Heart right ventricle (tissue), 16 donors: ENCODE data around the gene ZIC3. TPM values are rescaled to one million over a fixed set of nuclear protein-coding genes. Genes with fewer than 3 reads are reported as not detected.
A peak's percentile ranks its signal among the peaks of the same experiment; 100 is the strongest.

ENCODE experiments used
- ATAC-seq, 8 donors: fragments of 200-7000 bp; cut with Tn5 transposase; one replicate each; pipeline ENCODE4 v1.9.1; 2020; ENCODE audit warnings: mild to moderate bottlenecking in 8 of 8, moderate library complexity in 8 of 8, moderate number of reproducible peaks in 1 of 8
- DNase-seq, 2 donors: peaks; one replicate each; pipeline ENCODE4 v3.0.0-alpha.2; 2020
- H3K27ac ChIP-seq, 10 donors: fragments of 200-600 bp; sonication (generic) in 2 of 10; one replicate each; pipeline versions ENCODE4 v1.5.0 to v1.8.0; 2020 to 2022; ENCODE audit warnings: mild to moderate bottlenecking in 3 of 10
- H3K27me3 ChIP-seq, 7 donors: fragments of 200-600 bp; one replicate each; pipeline ENCODE4 v1.8.0; 2021 to 2022; ENCODE audit warnings: mild to moderate bottlenecking in 2 of 7
- H3K36me3 ChIP-seq, 9 donors: fragments of 200-600 bp; sonication (generic) in 1 of 9; one replicate each; pipeline versions ENCODE4 v1.5.0 to v1.8.0; 2020 to 2022; ENCODE audit warnings: mild to moderate bottlenecking in 2 of 9
- H3K4me1 ChIP-seq, 9 donors: fragments of 200-600 bp; sonication (generic) in 1 of 9; one replicate each; pipeline versions ENCODE4 v1.5.0 to v1.8.0; 2020 to 2022; ENCODE audit warnings: mild to moderate bottlenecking in 4 of 9
- H3K4me3 ChIP-seq, 10 donors: fragments of 200-600 bp; sonication (generic) in 2 of 10; one replicate each; pipeline versions ENCODE4 v1.5.0 to v1.8.0; 2020 to 2022; ENCODE audit warnings: mild to moderate bottlenecking in 7 of 10, moderate library complexity in 2 of 10
- H3K9me3 ChIP-seq, 11 donors: fragments of 200-600 bp in 10 of 11; sonication (generic) in 2 of 11; one replicate each; pipeline versions ENCODE4 v1.5.0 to v1.8.0; 2013 to 2022; ENCODE audit warnings: mild to moderate bottlenecking in 2 of 11, control low read depth in 1 of 11, moderate library complexity in 1 of 11
- WGBS, 2 donors: extraction: QIAGEN DNeasy Blood & Tissue Kit; methylation state at CpG; one replicate each; pipeline ENCODE4 v1.1.7; 2013; ENCODE audit warnings: inconsistent platforms in 1 of 2; 5-methylcytosine and 5-hydroxymethylcytosine counted together
- intact Hi-C, 10 donors: fragments of 100-400 bp; cut with DNase I; formaldehyde crosslinking; loops; one replicate each; pipeline versions ENCODE4 v1.11.1 to v1.14.2; 2022
- polyA plus RNA-seq, 2 donors: library from polyadenylated mRNA; stranded (reverse); fragments of 200-250 nt; gene quantifications; one replicate each; pipeline ENCODE4 v1.2.3, GENCODE V29; 2013
- total RNA-seq, 10 donors: library from RNA; stranded (reverse); fragmentation: NEBNext Ultra II Directional in 3 of 10; extraction: Animal tissue kit (Norgen Biotek cat#: 25700) in 3 of 10; gene quantifications; one replicate each; pipeline versions ENCODE4 v1.2.1 to v1.2.4, GENCODE V29; 2021 to 2023
- TF ChIP-seq, protein P1 (sequence below), 9 donors: fragments of 200-600 bp; sonication (generic) in 2 of 9; IDR thresholded peaks; one replicate each; pipeline versions ENCODE4 v1.5.0 to v1.8.0; 2021 to 2022; ENCODE audit warnings: antibody characterized with exemption in 9 of 9, mild to moderate bottlenecking in 5 of 9, moderate library complexity in 1 of 9
- donor health status: Arrhythmogenic right ventricular cardiomyopathy.
- donor health status: ischemic (EF 13 %, LVEDD 7.1; RV severe dilation, severe dysfunction).
- donor health status: healthy with polysubstance abuse.
- donor health status: DM: no; HTN: yes; CAD: no.
- donor health status: DM: no; HTN: no; CAD: no.
- donor health status: ischemic (EF 25% LVEDD 6.9; RV normal size, moderate dysfunction).
- donor health status: ischemic (EF 25% LVEDD 5.7; RV mildly dilated, moderate dysfunction).
- donor health status: healthy.
- donor health status: DM: yes; HTN: yes; CAD: no.
- donor health status: Ischemic cardiomyopathy.
- donor health status: ischemic (EF 35%, LVEDD 5.7; RV mildly dilated, moderate dysfunction).
- donor health status: nonischemic (EF 11% LVEDD 7.7; RV severe dilation, severe dysfunction).
- donor health status: DM: yes; HTN: yes; CAD: no.
- donor health status: PGD.
- donor health status: ischemic (EF 29% LVEDD 5.4; RV normal size, mild dysfunction).
- donor health status: nonischemic (EF 23%, LVEDD 6.1; RV moderate dilation, normal function).

The ZIC3 gene
- total and polyA plus RNA-seq, 12 donors: not detected

DNA sequence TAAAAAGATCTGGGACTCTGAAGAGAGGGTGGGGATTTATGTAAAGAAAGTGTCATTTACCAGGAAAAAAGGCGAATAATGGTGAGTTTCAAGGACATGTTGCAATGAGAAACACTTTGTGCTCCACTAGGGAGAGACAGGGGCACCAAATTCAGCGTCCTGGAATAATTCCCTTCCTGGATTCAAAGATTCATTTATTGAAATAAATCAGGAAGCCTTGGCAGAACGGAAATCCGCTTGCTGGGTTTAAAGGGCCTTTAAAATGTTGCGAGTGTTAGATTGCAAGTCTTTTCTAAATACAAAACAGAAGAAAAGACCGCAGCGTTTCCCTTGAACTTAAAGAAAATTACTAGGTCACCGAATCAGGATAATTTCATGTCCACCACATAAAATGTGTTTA is 3.8 kb upstream of the ZIC3 start:
- peaks cover 0 to 13% (median 0%) of the 10 kb centered on the region in 9 donors for H3K4me1 ChIP-seq
- H3K4me3 ChIP-seq: no peak overlapping the region
- TF ChIP-seq, protein P1, sequence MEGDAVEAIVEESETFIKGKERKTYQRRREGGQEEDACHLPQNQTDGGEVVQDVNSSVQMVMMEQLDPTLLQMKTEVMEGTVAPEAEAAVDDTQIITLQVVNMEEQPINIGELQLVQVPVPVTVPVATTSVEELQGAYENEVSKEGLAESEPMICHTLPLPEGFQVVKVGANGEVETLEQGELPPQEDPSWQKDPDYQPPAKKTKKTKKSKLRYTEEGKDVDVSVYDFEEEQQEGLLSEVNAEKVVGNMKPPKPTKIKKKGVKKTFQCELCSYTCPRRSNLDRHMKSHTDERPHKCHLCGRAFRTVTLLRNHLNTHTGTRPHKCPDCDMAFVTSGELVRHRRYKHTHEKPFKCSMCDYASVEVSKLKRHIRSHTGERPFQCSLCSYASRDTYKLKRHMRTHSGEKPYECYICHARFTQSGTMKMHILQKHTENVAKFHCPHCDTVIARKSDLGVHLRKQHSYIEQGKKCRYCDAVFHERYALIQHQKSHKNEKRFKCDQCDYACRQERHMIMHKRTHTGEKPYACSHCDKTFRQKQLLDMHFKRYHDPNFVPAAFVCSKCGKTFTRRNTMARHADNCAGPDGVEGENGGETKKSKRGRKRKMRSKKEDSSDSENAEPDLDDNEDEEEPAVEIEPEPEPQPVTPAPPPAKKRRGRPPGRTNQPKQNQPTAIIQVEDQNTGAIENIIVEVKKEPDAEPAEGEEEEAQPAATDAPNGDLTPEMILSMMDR (IDR thresholded peaks at IDR 0.05): no peak
- peaks cover 0 to 80% (median 44%) of the 10 kb centered on the region in 7 donors for H3K27me3 ChIP-seq
- no peaks in the 10 kb centered on the region for H3K36me3 ChIP-seq
- no peak for DNase-seq
- H3K27ac ChIP-seq: no peak overlapping the region
- 14 to 20% methylated on average over 8 of the region's 8 CpGs for WGBS, 2 donors
- intact Hi-C loops: no loop called here
- no peak for ATAC-seq
- H3K9me3 ChIP-seq: peaks cover 0 to 8% (median 0%) of the 10 kb centered on the region in 11 donors

DNA sequence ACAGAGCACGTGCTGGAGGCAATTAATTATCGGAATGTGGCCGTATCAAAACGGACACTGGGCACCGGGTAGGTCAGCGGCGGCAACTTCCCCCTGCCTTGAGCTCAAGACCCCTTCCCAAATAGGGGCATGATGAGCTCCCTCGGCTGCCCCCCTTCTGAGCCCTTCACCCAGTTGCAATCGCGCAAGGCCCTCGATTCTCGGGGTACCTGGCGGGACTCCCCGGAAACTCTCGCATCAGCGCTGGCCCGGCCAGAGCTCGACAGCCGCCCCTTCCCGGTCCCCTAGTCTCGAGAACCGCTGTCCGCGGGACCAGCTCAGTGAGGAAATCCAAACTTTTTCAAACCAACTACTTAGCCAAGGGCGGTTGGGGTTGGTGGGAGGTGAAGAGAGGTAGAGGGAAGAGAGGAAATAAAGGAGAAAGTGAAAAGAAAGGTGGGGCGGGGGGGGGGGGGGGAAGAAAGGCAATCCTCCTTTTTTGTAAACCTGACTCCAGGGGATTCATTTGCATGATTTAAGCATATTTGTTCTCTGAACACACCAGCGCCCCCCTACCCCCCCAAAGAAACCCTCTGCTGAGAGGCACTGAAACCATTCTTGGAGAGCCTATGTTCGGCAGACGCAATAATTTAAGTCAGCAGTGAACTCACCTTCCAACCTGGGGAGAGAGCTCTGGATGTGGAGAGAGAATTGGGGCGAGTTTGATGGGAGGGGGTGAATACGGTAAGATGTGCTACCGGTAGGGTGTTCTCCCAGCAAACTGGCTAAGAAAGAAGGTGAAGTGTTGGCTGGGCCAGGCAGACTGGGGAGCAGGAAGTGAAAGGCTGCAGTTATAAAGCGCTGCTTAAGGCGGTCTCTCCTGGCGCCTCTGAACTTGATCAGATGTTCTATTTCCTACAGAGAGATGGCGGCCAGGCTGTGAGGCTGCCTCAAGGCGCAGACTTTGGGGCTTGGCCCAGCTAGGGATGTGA is 2.0 kb upstream of the ZIC3 start:
- intact Hi-C loops: no loop called here
- peaks cover 0 to 16% (median 0%) of the 10 kb centered on the region in 9 donors for H3K4me1 ChIP-seq
- DNase-seq: no peak
- H3K4me3 ChIP-seq: no peak overlapping the region
- no peaks in the 10 kb centered on the region for H3K36me3 ChIP-seq
- ATAC-seq: no peak
- WGBS, 2 donors: 4% methylated on average over 36 of the region's 37 CpGs
- H3K27ac ChIP-seq: no peak overlapping the region
- peaks cover 0 to 14% (median 0%) of the 10 kb centered on the region in 11 donors for H3K9me3 ChIP-seq
- H3K27me3 ChIP-seq: peaks cover 0 to 98% (median 61%) of the 10 kb centered on the region in 7 donors
- TF ChIP-seq, protein P1 (IDR thresholded peaks at IDR 0.05): no peak

DNA sequence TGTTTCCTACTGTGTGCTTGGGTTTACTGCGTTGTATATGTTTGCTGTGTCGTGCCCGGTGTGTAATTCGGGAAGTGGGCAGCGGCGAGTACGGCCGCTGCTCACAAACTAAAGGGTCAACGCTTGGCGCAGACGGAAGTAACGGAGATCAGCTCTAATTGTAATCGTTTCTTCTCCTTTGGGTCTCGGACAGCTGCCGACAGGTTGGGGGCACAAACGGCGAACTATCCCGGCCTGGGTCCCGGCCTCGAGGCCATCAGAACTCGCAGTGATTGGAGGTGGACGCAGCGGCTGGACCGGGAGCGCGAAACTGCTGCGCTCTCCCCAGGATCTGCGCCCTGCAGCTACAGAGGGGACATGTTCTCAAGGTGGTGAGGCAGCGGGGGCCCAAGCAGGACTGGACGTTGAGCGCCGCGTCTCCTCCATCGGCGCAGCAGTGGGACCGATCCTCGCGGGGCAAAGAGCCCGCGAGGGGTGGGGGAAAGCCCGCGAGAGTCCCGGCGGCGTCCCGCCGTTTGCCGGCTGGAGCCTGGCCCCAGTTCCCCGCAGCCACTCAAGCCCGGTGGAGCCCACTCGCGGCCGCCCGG is 516 bp upstream of the ZIC3 start:
- ATAC-seq (peak in 4 of 8 donors; percentile 14 to 56 (median 26)), DNase-seq (no peak)
- intact Hi-C loops: no loop called here
- no peak overlapping the region for H3K27ac ChIP-seq
- H3K4me3 ChIP-seq: peak overlapping the region; percentile 35 to 67 (median 56)
- WGBS, 2 donors: 2% methylated on average over 29 to 47 of the region's 54 CpGs
- H3K9me3 ChIP-seq: peaks cover 0 to 14% (median 0%) of the 10 kb centered on the region in 11 donors
- peaks cover 0 to 99% (median 75%) of the 10 kb centered on the region in 7 donors for H3K27me3 ChIP-seq
- TF ChIP-seq, protein P1 (IDR thresholded peaks at IDR 0.05): no peak
- H3K4me1 ChIP-seq: peaks cover 0 to 16% (median 0%) of the 10 kb centered on the region in 9 donors
- H3K36me3 ChIP-seq: no peaks in the 10 kb centered on the region
